Measurements from ENCODE around the gene NCAPH2.

The NCAPH2 gene

GRCh38 chr22:50556703-50557102 lies 48.7 kb downstream of the NCAPH2 start:
- H3K36me3 Mint-ChIP-seq: no peaks in the 10 kb centered on the region
- peaks cover 15% of the 10 kb centered on the region for H3K4me1 Mint-ChIP-seq
- no peaks in the 10 kb centered on the region for H3K9me3 Mint-ChIP-seq
- no peaks in the 10 kb centered on the region for H3K27me3 Mint-ChIP-seq
- H3K27ac Mint-ChIP-seq: no peak overlapping the region
- H3K4me3 Mint-ChIP-seq: no peak overlapping the region

- Mint-ChIP-seq H3K4me1 (peaks cover 24% of the 10 kb centered on the region), H3K4me3 (no peak overlapping the region), H3K27ac (no peak overlapping the region), H3K27me3 (no peaks in the 10 kb centered on the region), H3K36me3 (no peaks in the 10 kb centered on the region), H3K9me3 (no peaks in the 10 kb centered on the region)
Observed at GRCh38 chr22:50560034-50560433, 52.0 kb downstream of the NCAPH2 start.

- H3K27ac Mint-ChIP-seq: peak overlapping the region; percentile 26
- no peaks in the 10 kb centered on the region for H3K36me3 Mint-ChIP-seq
- H3K27me3 Mint-ChIP-seq: no peaks in the 10 kb centered on the region
- H3K4me3 Mint-ChIP-seq: peak overlapping the region; percentile 76
- no peaks in the 10 kb centered on the region for H3K9me3 Mint-ChIP-seq
- peaks cover 24% of the 10 kb centered on the region for H3K4me1 Mint-ChIP-seq
Observed at GRCh38 chr22:50561401-50562358, 53.7 kb downstream of the NCAPH2 start.

GRCh38 chr22:50562523-50563412 lies 54.7 kb downstream of the NCAPH2 start, which contains the start of gene SYCE3:
Gene SYCE3, minus strand, starts transcription at chr22:50562919. Its CDS starts 6,514 bp downstream, at chr22:50556405.
- Mint-ChIP-seq H3K27ac (peak within 1 kb of the TSS; percentile 60), H3K36me3 (no peaks in the 10 kb centered on the region)

GRCh38 chr22:50563413-50564160 lies 55.6 kb downstream of the NCAPH2 start:
- H3K4me3 Mint-ChIP-seq: peak overlapping the region; percentile 94
- no peaks in the 10 kb centered on the region for H3K36me3 Mint-ChIP-seq
- H3K4me1 Mint-ChIP-seq: peaks cover 24% of the 10 kb centered on the region
- no peaks in the 10 kb centered on the region for H3K9me3 Mint-ChIP-seq
- peak overlapping the region; percentile 32 for H3K27ac Mint-ChIP-seq
- no peaks in the 10 kb centered on the region for H3K27me3 Mint-ChIP-seq

More at GRCh38 chr22:50562523-50563412, 54.7 kb downstream of the NCAPH2 start, which contains the start of gene SYCE3:
- Mint-ChIP-seq H3K4me1 (peaks cover 24% of the 10 kb centered on the region), H3K4me3 (peak within 1 kb of the TSS; percentile 94), H3K27me3 (no peaks in the 10 kb centered on the region), H3K9me3 (no peaks in the 10 kb centered on the region)

- no peak overlapping the region for H3K27ac Mint-ChIP-seq
- H3K36me3 Mint-ChIP-seq: peaks cover under 1% of the 10 kb centered on the region
- no peaks in the 10 kb centered on the region for H3K27me3 Mint-ChIP-seq
- H3K9me3 Mint-ChIP-seq: no peaks in the 10 kb centered on the region
- no peak overlapping the region for H3K4me3 Mint-ChIP-seq
- peaks cover 24% of the 10 kb centered on the region for H3K4me1 Mint-ChIP-seq
Observed at GRCh38 chr22:50564289-50564688, 56.3 kb downstream of the NCAPH2 start.

- H3K4me1 Mint-ChIP-seq: peaks cover 9% of the 10 kb centered on the region
- H3K27me3 Mint-ChIP-seq: no peaks in the 10 kb centered on the region
- peaks cover 3% of the 10 kb centered on the region for H3K36me3 Mint-ChIP-seq
- H3K27ac Mint-ChIP-seq: no peak overlapping the region
- H3K9me3 Mint-ChIP-seq: no peaks in the 10 kb centered on the region
- no peak overlapping the region for H3K4me3 Mint-ChIP-seq
Observed at GRCh38 chr22:50567721-50568252, 59.8 kb downstream of the NCAPH2 start.

- H3K27ac Mint-ChIP-seq: no peak overlapping the region
- H3K9me3 Mint-ChIP-seq: no peaks in the 10 kb centered on the region
- no peak overlapping the region for H3K4me3 Mint-ChIP-seq
Observed at GRCh38 chr22:50568626-50569025, 60.6 kb downstream of the NCAPH2 start.

GRCh38 chr22:50569041-50569459 lies 61.0 kb downstream of the NCAPH2 start:
- Mint-ChIP-seq H3K27ac (no peak overlapping the region), H3K9me3 (no peaks in the 10 kb centered on the region), H3K36me3 (peaks cover 3% of the 10 kb centered on the region), H3K4me3 (no peak overlapping the region), H3K4me1 (no peaks in the 10 kb centered on the region), H3K27me3 (no peaks in the 10 kb centered on the region)

More at GRCh38 chr22:50568626-50569025, 60.6 kb downstream of the NCAPH2 start:
- Mint-ChIP-seq H3K36me3 (peaks cover 3% of the 10 kb centered on the region), H3K4me1 (peaks cover under 1% of the 10 kb centered on the region), H3K27me3 (no peaks in the 10 kb centered on the region)

- H3K27me3 Mint-ChIP-seq: no peaks in the 10 kb centered on the region
- no peaks in the 10 kb centered on the region for H3K9me3 Mint-ChIP-seq
- no peaks in the 10 kb centered on the region for H3K4me1 Mint-ChIP-seq
- no peak overlapping the region for H3K27ac Mint-ChIP-seq
- H3K4me3 Mint-ChIP-seq: no peak overlapping the region
- peaks cover 3% of the 10 kb centered on the region for H3K36me3 Mint-ChIP-seq
Observed at GRCh38 chr22:50569896-50570535, 62.0 kb downstream of the NCAPH2 start.

GRCh38 chr22:50570861-50571260 lies 62.8 kb downstream of the NCAPH2 start:
- Mint-ChIP-seq H3K4me1 (no peaks in the 10 kb centered on the region), H3K27ac (no peak overlapping the region), H3K9me3 (no peaks in the 10 kb centered on the region), H3K36me3 (peaks cover 3% of the 10 kb centered on the region), H3K4me3 (no peak overlapping the region), H3K27me3 (no peaks in the 10 kb centered on the region)

- Mint-ChIP-seq H3K4me1 (no peaks in the 10 kb centered on the region), H3K27ac (no peak overlapping the region), H3K36me3 (peaks cover 3% of the 10 kb centered on the region), H3K4me3 (no peak overlapping the region), H3K9me3 (no peaks in the 10 kb centered on the region), H3K27me3 (no peaks in the 10 kb centered on the region)
Observed at GRCh38 chr22:50571264-50572175, 63.5 kb downstream of the NCAPH2 start.

GRCh38 chr22:50572965-50573364 lies 64.9 kb downstream of the NCAPH2 start:
- no peaks in the 10 kb centered on the region for H3K27me3 Mint-ChIP-seq
- H3K9me3 Mint-ChIP-seq: no peaks in the 10 kb centered on the region
- no peak overlapping the region for H3K4me3 Mint-ChIP-seq

More at GRCh38 chr22:50572965-50573364, 64.9 kb downstream of the NCAPH2 start:
- H3K27ac Mint-ChIP-seq: no peak overlapping the region
- peaks cover 9% of the 10 kb centered on the region for H3K4me1 Mint-ChIP-seq
- H3K36me3 Mint-ChIP-seq: peaks cover 3% of the 10 kb centered on the region
